Measurements from ENCODE around the gene PEX14.

PEX14 gene

GRCh38 chr1:10671622-10672342 is 197.0 kb downstream of the PEX14 start:
- DNase-seq = no peak

DNA sequence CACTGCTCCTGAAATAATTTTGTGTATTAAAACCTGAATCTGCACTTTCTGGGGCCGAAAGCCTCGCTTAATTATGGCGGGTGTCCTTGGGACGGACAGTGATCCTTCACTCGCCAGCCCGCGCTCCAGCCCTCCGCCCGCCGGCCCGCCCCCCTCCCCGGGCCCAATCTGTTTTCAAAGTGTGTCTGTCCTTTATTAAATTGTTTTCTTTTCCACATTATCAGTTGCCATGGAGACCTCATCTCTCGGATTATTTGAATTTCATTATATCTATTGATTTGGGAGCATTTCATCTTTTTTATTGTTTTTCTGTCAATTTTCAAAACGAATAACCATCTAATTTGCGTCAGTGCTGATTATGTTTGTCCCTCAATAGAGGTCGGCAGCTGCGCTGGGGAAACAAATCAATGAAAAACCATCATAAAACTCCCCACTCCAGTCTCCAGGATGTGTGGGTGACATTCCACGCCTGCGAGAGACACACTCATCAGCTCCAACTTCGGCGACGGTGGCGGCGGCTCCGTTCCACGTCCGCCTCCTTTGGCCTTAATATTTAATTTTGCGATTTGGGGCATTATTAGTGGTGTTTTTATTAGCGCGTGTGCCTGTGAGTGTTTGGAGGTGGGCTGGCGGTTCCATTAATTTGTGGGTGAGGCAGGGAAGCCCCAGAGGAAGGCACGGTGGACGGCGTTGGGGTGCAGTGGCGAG is 197.7 kb downstream of the PEX14 start:
- no peak for DNase-seq

DNA sequence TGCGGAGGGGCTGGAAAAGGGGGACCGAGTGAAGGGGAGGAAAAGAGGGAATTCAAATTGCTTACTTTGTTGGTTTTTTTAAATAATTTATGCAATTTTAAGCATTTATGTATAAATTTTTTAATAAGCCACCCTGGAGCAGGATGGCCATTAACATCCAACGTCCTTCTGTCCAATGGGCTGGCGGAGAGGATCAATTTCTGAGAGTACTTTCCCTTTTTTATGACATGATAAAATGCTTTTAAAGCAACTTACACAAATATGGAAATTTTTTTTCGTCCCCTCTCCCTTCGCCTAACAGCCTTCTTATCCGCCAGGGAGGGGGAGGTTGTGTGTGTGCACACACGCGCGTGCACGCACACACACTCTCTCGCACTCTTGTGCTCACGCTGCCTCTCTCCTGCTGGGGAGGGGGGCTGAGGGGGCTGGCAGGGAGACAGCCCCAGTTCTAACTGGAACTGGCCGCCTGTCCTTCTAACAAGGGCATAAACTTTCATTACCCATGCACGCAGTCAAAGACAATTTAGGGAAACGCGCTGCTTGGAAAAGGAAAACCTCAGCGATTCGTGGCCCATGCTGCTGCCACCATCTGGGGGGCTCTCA is 198.5 kb downstream of the PEX14 start:
- DNase-seq = no peak

DNA sequence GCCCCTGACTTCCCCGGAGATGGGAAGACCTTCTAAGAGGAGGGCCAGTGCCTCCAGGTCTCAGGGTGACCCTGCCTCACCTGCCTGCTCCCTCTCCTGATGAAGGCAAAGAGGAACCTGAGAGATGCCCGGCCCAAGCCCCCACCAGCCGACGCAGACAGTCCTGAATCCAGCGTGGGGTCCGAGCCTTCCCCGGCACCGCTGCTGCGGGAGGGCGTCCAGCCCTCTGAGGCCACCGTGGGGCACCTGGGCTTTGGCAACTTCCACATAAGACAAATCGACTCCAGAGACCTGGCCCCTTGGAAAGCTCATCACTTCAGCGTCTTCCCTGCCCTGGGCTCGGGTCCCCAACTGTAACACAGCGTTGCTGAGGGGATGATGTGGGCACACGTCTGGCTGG is 199.5 kb downstream of the PEX14 start:
- DNase-seq = no peak

DNA sequence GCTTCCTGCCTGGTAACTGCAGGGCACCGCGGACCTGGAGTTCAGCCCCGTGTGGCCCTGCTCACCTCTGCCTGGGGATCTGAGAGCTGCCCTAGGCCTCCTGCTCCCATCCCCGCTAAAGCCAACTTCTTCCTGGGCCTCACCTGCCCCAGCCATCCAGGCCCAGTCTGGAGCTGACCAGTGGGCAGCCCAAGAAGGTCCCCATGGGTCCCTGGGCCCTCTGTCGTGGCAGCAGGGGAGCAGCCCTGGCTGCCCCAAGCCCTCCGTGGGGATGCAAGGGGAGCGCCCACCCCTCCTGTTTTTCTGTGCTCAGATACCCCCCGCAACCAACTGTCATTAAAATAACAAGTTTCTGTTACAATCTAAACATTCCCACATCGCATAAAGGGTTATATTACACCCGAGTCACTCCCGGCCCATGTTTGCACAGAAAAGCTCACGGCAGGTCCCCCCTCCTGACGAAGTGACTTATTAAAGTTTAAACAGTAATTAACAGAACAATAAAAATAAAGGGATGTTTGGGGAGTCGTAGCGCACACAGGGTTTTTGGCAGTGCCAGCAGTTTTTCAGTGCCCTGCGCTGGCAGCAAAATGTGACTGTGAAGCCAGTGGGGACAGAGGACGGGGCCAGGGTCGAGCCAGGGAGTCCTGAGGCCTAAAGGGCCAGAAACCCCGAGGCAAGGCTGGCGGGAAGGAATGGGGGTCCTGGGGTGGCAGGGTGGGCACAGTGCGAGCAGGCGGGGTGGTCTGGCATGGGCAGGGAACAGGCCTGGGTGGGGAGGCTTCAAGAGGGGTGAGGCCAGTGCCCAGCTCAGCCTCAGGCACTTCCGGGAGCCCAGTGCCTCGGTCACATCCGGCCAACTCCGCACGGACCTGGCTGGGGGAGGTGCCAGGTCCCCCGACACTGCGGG is 200.2 kb downstream of the PEX14 start:
- DNase-seq = no peak

DNA sequence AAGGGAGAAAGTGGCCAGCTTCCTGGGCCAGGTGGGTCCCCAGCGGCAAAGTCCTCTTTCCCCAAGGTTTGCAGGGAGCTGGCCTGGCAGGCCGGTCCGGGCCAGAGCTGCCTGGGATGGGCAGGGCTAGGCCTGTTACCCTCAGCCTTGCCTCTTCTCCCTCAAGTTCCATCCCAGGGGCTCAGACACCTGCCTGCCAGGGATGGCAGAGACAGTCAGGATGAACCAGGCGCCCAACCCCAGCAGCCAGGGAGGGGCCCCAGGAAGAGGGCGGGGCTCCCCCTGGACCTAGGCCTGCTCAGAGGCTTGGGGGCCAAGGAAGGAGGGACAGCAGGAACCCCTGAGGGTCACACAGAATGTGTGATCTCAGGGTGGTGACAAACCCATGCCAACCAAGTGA is 201.1 kb downstream of the PEX14 start:
- no peak for DNase-seq

DNA sequence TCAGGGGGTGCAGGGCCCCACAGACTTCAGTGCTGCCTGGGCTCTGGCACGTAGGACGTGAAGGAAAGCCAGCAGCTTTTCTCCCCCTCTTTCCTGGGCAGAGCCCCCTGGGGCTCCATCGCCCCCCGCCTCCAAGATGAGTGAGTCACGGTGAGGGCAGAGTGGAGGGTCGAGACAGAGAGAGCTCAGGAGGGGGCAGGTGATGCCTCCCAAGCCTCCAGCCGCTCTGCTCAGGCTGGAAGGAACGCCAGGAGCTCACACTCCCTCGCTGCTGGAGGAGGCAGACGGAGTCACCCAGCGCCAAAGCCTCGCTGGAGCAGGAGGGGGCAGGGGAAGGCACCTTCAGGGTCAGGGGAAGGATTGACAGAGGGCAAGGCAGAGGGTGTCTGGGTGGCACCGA is 202.2 kb downstream of the PEX14 start:
- DNase-seq = no peak

DNA sequence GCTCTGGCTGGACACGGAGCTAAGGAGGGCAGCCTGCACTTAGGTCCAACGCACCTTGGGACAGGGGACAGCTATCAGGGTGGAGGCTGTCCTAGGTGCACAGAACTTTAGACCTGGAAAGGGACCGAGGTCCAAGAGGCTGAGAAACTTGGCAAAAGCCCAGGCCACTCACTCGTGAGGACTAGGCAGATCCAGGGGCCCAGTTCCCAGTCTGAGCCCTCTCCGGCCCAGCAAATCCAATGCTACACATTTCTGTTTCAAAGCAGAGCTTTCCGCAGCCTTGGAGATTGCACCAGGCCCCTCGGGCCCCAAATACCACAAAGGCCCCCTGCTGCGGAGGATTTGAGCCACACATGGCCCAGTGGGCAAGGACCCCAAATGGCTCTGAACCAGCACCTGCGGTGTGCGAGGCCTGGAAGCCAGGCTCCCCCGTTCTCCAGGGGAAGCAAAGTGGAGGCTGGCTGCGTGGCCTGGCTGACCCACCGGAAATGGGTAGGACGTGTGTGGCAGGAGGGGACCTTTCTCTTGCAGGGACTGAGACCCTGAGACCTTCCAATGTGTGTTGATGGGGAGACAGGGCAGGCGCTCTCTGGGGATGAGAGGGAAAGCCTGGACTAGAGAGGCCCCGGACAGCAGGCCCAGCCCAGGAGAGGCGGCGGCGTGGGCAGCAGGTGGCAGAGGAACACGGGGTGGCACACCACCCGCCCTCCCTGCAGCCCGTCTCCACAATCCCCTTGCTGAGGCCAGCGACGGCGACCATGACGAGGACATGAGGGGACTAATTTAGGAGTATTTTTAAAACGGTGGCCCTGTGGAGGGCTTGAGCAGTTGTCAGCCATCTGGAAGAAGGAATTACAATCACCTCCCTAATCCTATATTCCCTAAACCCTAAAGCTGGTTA is 203.0 kb downstream of the PEX14 start:
- no peak for DNase-seq

DNA sequence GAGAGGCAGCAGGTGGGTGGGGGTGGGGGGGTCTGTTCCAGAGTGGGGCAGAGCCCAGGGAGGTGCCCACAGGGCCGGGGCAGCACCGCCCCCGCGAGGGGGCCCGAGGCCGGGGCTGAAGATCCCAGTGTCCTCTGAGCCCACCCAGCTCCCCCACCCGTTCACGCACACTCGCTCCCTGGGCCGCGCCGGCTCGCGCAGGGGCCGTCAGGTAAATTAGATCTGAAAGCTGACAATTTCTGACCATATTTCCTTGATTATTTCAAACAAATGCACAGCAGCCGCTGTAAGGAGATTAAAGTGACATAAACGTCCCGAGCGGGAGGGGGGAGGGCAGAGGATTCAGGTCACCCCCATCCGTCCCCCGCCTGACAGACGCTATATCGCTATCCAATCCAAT is 203.7 kb downstream of the PEX14 start:
- DNase-seq = no peak

- no peak for DNase-seq
These were observed 204.1 kb downstream of the PEX14 start for GRCh38 chr1:10678852-10679251.

- DNase-seq = peak; percentile 11
These were observed 204.9 kb downstream of the PEX14 start for GRCh38 chr1:10679496-10680220.
